Femur (tissue), 1 donor: ENCODE results near the gene NSG1.
"Not testable (repeated sequence)": the region's sequence is repeated elsewhere in the genome, so short reads cannot be mapped to it uniquely, and the experiment has no call there.

Source experiments
- DNase-seq: peaks from one replicate; pipeline ENCODE4 v3.0.0-alpha.2; 2017

The NSG1 gene, protein sequence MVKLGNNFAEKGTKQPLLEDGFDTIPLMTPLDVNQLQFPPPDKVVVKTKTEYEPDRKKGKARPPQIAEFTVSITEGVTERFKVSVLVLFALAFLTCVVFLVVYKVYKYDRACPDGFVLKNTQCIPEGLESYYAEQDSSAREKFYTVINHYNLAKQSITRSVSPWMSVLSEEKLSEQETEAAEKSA

DNA sequence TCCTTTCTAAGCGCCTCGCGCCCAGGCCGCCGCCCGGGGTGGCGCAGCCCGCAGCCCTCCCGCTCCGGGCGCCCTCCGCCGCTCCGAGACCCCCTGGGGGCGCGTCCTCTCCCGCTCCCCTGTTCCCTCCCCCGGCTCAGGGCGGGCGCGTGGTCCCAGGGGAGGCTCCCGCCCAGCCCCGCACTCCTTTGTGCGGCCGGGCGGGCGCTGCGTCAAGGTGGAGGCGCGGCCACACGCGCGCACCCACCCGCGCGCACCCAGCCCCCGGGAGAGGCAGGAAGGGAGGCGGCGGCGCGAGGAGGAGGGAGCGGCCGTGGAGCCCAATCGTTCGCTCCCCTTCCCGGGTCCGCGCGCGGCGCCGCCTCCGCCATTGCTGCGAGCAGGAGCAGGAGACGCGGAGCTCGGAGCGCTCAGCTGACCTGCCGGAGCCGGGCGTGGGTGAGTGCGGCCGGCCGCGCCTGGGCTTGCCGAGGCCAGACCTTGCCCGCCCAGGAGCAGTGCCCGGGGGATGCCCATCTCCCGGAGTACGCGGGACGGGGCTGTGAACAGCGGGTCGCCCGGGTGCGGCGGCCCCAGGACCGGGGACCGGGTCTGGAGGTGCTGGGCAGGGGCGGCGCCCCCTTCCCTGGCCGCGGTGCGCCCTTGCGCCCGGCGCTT, at the start of gene NSG1:
Gene NSG1, plus strand, starts transcription at position 367 of the 657 bp plus-strand sequence. CDS start 528 bp downstream, outside the sequence.
- no peak for DNase-seq

DNA sequence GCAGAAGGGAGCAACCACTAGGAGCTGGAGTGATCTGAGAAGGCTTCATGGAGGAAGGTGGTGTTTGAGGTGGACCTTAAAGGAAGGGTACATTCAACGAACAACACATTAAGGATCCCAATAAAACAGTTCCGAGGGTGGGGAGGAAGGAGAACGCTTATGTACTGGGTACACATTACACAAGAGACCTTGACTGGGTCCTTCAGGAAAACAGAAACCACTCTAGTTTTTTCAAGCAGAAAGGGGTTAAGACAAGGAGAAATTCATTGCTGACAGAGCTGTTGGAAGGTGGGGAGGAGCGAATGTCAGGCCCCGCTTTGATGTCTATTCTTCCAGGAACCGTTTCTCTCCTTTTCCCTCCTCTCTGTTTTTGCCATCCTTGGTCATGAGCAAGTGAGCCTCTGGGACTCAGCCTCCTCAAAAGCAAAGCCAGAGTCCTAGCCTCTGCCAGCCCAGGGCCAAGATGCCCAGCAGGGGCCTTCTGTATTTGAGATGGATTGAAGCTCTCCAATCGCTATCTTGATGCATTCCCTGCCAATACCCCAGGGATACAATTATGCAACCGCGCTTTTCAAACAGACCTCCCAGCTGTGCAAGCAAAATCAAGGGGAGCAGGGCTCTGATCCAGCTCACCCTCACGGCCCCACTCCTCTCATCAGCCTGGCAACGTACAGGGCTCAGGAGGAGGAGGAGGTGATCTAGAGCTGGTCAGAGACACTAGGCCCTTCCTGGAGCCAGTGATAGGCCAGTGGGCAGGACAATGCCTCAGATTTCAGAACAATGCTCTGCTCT, 48.5 kb upstream of the NSG1 start:
- DNase-seq: no peak

DNA sequence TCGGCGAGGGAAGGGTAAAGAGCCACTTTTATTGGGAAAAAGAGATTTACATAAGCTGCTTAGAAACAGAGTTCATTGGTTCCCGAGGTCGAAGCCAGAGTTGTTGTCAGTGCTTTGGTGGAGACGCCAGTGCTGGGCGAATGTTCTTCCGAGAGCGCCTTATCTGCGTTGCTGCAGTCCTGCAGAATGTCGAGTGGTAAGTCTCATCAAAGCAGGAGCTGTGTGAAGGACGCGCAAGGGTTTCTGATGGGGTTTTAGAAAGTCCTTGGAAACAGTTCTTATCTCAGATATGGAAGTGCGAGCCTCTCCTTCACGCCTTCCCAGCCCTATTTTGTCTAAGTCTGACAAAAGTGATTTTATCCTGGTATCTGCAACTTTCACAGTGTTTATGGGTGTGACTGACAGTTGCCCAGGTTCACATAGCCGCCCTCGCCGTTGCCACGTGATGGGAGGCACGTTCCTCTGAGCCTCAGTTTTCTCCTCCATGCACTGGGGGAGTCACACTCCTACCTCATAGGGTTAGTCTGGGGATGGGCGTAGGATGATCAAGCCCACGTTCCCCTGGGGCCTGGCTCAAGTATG, 47.3 kb upstream of the NSG1 start:
- no peak for DNase-seq

DNA sequence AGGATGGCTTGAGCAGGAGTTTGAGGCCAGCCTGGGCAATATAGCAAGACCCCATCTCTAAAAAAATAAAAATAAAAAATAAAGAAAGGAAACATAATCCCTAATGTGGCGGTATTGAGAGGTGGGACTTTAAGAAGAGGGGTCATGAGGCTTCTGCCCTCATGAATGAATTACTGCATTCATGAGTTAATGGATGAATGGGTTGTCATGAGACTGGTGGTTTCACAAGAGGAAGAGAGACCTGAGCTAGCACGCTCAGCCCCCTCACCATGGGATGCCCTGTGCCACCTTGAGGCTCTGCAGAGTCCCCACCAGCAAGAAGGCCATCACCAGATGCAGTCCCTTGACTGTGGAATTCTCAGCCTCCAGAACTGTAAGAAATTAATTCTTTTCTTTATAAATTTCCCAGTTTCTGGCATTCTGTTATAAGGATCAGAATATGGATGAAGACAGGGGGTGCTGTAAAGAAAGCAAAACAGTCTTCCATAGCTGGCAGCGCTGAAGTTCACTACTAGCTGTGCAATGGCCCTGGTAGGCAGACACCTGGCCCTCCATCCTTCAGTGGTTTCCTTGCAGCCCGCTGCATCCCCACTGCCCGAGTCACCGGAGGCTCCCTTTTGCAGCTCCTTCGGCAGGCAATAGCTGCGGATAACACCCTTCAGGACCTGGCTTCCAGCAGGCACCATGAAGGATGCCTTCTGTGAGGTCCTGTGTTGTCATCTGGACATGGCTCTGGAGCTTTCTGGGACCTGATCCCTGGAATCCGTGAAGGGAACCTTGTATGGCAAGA, 44.8 kb upstream of the NSG1 start:
- no peak for DNase-seq

DNA sequence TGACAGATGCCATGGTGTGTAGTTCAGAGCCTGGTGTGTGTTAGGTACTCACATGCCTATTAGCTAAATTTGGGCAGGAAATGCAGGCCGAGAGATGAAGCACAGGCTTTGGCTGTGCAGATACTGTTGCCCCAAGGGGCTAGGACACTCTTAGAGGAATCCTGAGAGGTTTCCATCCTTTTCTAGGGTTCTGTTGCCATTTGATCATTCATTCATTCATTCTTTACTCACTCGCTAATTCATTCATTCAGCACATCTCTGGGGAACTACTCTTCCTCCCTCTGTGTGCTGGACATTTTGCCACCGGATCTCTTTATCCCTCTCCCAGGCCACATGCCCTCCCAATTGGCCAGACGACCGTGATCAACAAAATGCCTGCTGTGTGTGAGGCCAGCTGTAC, 43.9 kb upstream of the NSG1 start:
- DNase-seq: no peak

DNA sequence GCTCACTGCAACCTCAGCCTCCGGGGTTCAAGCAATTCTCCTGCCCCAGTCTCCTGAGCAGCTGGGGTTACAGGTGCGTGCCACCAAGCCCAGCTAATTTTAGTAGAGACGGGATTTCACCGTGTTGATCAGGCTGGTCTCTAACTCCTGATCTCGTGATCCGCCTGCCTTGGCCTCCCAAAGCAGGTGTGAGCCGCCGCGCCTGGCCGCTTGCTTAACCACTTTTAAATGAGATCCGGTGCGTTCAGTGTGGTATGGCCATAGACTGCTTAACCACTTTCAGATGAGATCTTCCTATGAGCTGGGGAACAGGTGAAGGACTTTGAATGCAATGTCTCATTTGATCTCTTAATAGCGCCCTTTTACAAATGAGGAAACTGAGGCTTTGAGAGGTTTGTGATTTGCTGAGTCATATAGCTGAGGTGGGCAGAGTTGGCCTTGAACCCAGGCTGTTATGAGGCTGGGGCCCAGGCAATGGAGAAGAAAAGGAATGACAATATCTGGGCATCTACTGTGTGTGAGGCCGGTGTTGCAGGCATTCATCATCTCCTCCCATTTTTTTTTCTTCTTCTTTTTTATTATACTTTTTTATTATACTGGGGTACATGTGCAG, 41.9 kb upstream of the NSG1 start:
- no peak for DNase-seq

DNA sequence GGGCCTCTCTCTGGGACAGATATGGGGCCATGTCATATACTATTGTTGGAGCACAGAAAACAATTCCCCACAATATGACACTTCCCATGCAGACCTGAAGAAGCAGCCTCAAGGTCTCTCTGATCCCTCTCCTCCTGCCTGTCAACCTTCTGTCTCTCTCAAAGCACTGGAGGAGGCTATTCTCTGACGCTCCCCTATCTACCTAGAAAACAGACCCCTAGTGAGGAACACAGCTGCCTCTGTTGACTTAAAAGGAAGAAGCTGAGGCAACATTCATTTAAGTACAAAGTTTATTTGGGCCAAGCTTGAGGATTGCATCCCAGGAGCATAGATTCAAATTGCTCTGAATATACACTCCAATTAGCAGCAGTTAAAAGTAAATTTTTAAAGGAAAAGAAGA, 39.3 kb upstream of the NSG1 start:
- no peak for DNase-seq

DNA sequence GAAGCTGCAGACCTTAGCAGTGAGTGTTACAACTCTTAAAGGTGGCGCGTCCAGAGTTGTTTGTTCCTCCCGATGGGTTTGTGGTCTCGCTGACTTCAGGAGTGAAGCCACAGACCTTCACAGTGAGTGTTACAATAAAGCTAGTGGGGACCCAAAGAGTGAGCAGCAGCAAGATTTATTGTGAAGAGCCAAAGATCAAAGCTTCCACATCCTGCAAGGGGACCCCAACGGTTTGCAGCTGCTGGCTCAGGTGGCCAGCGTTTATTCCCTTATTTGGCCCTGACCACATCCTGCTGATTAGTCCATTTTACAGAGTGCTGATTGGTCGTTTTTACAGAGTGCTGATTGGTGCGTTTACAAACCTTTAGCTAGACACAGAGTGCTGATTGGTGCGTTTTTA, 38.3 kb upstream of the NSG1 start:
- not testable (repeated sequence) for DNase-seq

DNA sequence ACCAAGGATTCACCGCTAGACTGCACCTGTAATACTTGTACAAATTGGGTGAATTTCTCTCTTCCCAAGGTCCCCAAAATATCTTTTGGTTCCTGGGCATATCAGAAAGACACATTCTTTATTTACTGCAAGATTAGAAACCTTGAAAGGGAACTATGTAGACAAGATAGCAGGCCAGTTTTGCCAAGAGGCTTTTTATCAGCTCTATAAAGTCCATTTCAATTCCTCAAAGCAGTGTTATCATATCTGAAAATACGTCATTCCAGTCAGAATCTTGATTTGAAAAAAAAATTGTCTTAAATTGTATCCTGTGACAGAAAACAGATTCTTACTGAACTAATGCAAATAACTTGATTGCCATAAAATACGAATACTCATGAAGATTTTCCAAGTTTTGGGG, 37.0 kb upstream of the NSG1 start:
- no peak for DNase-seq

DNA sequence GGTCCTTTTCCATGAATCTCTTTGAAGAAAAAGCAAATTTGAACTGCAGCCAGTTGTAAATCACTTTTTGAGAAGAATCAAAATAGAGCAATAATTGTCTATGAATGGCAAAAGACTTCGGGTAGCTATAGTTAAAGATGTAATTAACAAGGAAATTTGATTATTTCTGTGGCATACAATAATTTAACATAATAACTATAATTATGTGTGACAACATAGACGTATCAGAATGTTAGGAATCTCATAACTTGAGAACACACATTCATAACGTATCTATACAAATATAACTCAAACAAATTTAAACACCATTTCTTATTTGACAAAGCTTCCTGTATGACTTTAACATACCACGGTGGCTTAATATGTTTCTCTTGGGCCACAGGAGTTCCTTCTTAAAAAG, 36.0 kb upstream of the NSG1 start:
- no peak for DNase-seq

DNA sequence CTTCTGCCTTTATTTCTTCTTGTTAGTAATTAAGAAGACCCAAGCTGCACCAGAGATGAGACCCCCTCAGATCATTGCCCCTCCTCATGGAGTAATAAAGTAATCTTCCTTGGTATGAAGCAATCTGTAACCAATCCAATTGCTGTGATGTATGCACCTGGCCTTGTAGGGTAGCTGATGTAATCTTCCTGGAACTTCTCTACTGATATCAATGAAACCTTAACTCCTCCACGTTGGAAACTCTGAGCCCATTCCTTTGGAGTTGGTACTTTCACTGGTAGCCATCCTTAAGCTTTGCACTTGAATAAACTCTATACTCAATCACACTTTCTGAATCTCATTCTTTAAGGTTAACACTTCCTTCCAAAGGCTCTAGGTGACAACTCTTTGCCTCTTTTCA, 31.6 kb upstream of the NSG1 start:
- DNase-seq: no peak

DNA sequence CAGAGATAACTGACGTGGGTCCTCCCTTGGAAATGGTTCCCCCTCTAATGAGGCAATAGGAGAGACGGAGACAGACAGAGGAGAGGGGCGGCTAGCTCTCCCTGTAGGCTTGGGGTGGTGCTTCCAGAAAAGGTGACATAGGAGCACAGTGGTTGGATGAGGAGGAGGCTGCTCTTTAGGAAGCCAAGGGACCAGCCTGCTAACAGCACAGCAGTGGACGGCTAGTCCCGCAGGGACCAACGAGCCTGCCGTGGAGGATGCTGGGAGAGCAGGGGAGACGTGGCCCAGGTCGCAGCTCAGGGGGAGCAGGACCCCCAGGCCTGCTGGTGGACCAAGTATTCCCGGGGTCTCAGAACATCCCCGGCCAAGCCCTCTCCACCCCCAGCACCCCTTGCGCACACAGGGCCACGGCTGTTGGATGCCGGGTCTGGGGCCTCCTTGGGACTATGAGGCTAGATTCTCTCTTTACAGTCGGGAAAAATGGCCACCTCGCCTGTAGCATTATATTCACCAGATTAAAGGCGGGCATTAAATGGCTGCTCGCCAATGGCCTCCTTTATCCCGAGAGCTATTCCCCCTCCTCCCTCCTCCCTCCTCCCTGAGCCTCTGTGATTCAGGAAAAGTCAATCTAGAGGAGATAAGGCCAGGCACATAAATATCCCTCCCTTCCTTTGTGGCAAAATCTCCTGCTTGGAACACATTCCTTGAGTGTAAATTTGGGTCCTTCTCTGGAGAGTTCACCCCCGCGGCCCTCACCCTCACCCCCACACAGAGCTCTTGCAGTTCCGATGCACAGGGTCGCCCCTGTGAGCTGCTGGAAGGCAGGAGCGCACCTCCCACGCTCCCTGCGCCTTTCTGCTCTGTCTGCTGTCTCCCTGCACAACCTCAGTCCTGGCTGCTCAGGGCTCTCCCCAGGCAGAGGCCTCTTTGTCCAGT, 30.5 kb upstream of the NSG1 start:
- DNase-seq: no peak

DNA sequence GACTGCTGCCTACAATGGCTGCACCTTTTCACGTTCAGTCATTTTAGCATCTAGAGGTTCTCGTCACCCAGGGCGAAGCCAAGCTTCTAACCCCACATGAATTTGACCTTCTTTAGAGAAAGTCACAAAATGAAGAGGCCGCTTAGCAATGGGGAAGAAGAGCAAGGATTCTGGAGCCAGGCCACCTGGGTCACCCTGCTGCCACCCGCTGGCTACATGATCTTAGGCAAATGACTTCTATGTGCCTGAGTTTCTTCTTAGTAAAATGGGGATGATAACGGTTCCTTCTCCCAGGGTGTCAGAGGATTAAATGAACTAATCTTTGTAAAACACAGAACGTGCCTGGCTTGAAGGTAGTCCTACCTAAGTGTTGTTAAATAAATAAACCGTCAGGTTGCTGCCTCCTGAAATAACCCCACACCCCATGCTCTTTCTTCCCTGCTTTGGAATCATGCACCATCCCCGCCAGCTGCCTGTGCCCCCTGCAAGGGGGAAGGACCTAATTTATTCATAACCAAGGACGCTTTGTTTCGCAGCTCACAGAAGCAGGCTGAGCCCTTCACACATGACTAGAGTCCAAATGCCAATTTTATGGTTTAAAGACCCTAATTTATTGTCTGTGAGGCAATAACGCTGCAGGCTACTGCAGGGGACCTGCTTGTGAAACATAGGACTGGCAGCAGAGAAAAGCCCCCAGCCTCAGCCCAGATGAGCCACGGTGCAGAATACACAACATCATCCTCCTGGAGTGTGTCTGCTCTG, 28.6 kb upstream of the NSG1 start:
- DNase-seq: no peak

DNA sequence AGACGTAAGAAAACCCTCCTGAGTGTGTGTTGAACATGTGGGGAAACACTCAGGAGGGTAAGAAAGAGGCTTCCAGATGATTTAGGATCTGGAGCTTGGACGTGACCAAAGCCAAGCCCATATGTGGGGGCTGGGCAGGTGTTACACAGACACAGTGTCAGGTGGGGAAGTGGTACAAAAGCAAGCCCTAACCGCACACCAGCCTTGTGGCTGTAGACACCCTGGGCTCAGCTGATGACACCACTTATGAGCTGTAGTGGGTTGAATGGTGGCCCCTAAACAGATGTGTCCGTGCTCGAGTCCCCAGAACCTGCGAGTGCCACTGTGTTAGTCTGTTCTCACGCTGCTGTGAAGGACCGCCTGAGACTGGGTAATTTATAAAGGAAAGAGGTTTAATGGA, 25.0 kb upstream of the NSG1 start:
- no peak for DNase-seq

DNA sequence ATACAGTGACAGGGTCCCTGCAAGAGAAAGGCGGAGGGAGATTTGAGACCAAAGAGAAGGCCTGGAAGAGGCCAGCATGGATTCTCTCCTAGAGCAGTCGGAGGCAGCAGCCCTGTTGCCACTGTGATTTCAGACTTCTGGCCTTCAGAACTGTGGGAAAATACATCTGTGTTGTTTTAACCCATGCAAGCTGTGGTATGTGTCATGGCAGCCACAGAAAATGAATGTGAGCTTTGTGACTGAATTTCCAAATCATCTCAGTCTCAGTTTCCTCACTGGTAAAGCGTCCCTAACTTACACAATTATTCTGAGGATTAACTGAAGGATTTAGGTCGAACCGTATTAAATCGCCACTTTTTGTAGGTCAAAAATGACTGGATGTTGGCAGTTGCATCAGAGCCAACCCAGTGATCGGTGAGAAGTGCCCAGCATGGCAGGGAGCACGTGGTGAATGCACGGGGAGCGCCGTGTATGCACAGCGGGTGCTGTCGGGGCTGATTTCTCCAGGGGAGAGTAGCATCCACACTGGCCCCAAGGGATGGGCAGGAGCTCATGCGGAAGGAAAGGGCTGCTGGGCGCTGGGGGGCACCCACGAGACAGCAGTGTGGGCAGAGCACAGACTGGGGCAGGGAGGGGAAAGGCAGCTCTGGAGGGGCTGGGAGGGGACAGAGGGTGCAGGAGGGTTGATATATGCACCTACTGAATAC, 23.8 kb upstream of the NSG1 start:
- no peak for DNase-seq

DNA sequence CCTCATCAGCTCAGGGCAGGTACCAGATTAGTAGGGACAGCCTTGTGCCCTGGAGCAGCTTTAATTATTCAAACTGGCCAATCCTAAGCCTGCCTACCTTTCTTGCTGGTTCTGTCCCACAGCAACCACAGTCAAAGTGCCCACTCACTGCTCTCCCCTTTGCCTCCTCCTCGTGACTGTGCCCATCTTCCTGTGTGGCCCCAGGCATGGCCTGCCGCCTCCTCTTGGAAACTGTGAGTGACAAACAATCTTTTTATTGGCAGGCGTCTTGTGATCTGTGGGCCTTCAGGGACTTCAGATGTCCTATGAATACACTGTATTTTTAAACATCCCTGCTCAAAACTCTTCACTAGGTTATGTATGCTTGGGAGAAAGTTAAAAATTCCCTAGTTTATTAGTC, 22.8 kb upstream of the NSG1 start:
- no peak for DNase-seq

DNA sequence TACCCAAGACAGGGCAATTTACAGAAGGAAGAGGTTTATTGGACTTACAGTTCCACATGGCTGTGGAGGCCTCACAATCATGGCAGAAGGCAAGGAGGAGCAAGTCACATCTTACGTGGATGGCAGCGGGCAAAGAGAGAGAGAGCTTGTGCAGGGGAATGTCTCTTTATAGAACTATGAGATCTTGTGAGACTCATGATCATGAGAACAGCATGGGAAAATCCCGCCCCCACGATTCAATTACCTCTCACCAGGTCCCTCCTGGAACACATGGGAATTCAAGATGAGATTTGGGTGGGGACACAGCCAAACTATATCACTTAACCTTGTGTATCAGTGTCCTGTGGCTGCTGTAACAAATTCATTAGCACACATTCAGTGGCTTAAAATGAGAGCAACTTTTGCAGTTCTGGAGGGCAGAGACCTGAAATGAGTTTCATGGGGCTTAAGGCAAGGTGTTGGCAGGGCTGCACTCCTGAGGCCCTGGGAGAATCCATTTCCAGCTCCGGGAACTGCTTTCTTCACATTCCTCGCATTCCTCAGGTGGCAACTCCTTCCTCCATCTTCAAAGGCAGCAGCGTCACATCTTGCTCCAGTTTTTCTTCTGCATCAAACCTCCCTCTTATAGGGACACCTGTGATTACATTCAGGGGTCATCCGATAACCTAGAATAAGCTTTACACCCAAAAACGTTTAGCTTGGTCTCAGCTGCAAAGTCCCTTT, 22.3 kb upstream of the NSG1 start:
- no peak for DNase-seq

DNA sequence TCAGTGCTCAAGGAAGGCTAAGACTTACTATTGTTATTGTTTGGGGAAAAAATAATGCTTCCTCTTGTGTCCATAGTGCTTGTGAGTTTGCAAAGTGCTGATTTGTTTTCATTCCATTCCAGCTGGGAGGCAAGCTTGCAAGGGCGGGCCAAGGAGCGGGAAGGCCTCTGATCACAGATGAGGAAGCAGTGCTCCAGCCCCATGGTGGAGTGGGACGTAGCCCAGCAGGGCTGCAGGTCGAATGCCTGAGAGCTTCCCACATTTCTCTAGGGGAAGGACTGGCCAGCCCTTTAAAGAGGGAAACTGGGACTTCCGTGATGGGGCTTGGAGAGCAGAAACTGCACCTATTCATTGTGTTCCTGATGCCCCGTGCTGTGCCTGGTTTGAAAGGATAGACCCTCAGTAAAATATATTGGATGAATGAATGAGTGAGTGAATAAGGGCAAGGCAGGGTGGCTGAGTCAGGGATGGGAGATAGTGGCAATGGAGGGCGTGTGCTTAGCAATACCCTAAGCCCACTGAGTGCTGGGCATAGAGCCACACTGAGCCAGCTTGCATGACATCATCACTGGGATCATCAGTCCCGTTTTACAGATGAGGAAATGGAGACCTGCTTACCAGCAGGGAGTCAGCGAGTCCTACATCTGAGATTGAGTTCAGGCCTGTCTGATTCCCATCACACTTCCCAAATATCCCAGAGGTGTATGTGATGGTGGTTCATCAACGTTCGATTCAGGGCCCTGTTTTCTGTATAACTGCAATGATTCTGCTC, 17.9 kb upstream of the NSG1 start:
- DNase-seq: no peak
